Measurements from ENCODE around the gene VARS1.

VARS1 gene

GRCh38 chr6:31771992-31772358 lies 23.6 kb downstream of the VARS1 start:
- DNase-seq (ENCODE audit: low read depth): peak; percentile 29

- no peak for DNase-seq (ENCODE audit: low read depth)
These were observed 24.7 kb downstream of the VARS1 start for GRCh38 chr6:31770860-31771259.

DNA sequence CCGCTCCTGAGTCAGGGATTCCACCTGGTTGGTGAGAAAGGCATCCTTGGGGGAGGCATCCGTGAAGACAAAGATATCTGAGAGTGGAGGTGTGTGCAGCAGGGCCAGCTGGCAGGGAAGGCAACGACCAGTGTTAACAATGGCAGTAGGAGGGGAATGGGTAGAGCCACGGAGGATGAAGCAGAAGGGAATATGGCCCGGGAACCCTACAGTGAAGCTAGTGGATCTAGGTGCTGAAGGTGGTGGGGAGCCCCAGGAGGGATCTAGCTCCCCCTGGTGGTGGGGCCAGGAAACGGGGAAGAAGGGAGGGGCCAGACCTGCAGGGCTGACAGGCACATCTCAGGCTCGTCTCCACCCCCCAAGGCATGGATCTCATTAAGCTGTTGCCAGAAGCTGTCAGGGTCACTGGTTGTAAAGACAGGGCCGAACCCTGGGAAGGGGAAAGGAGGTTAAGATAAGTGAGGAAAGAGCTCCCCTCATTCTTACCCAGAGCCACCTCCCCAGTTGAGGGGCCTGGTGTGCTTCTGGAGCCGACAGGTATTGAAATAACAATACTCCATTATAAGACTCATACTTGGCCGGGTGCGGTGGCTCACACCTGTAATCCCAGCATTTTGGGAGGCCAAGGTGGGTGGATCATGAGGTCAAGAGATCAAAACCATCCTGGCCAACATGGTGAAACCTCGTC lies 25.7 kb downstream of the VARS1 start:
- peak; percentile 53 for DNase-seq (ENCODE audit: low read depth)

DNA sequence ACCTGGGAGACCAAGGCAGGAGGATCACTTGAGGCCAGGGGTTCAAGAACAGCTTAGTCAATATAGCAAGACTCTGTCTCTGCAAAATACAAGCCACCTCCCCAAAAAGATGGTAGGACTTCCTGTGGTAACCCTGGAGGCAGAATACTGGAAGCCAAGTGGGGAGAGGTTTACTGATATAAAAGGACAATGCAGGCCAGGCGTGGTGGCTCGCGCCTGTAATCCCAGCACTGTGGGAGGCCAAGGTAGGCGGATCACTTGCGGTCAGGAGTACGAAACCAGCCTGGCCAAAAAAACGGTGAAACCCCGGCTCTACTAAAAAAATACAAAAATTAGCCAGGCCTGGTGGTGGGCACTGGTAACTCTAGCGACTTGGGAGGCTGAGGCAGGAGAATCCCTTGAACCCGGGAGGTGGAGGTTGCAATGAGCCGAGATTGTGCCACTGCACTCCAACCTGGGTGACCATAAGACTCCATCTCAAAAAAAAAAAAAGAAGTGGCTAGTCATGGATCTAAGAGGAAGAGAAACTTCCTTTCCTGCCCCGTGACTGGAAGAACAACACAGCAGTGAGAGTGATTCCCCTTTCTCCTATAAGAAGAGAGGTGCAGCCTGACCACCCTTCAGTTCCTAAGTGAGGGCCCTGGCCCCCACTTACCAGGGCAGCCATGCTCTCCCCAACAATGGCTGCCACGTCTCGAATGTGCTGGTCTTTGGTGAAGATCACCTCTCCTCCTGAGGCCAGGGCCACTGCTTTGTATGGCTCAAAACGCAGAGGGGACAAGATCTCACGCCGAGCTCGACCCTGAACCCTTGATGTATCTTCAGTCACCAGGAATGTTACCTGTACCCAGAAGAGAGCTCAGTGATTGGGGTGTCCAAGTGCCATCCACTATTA lies 26.9 kb downstream of the VARS1 start:
- DNase-seq (ENCODE audit: low read depth): no peak

GRCh38 chr6:31767096-31767645 lies 28.4 kb downstream of the VARS1 start:
- DNase-seq (ENCODE audit: low read depth): no peak

- no peak for DNase-seq (ENCODE audit: low read depth)
These were observed 29.4 kb downstream of the VARS1 start for GRCh38 chr6:31765910-31766794.

DNA sequence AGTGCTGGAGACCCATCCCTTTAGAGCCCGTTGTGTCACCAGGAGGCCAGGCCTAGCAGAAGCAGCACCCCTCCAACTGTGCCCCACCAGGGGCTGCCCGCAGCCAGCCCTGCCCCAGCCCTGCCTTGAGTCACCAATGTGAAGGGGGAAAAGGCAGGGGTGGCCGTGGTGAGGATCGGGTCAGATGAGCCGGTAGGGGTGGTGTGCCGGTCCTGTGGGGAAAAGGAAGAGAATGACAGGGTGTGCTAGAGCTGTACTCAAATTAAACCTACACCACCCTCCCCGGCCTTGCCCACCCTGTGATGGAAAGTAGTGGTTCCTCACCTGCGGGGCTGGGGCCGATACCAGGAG lies 30.0 kb downstream of the VARS1 start:
- DNase-seq (ENCODE audit: low read depth): no peak

DNA sequence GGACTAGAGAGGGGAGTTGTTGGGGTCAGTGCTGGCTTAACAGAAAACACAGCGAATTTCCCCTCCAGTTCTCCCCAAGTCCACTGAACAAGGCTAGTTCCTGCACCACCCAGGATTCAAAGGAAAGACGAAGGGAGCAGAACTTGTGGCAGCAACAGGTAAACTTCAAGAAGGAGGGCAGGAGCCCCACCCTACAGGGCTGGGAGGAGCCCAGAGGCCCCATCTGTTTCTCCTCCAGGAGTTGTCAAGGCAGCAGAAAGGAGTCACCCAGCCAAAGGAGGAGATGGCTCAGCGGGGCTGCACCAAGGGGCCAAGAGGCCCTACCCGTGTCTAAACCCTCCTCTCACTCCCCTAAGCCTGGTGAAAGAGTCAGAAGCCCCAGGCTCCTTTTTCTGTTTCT lies 31.4 kb downstream of the VARS1 start:
- DNase-seq (ENCODE audit: low read depth): no peak

DNA sequence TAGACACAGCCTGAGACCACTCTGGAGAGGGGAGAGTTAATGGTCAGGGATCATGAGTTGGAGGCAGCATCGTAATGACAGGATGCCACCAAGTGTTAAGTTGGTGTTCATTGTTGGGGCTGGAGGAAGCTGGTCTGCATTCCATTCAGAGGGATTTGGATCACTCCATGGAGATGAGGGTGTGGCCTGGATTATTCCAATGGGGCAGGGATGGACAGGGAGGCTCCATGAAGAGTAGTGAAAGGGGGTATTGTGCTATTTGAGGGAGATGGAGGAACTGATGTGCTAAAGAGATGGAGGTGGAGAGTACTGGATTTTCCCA lies 32.0 kb downstream of the VARS1 start:
- peak; percentile 15 for DNase-seq (ENCODE audit: low read depth)

GRCh38 chr6:31762878-31763618 lies 32.5 kb downstream of the VARS1 start:
- DNase-seq (ENCODE audit: low read depth): no peak

DNA sequence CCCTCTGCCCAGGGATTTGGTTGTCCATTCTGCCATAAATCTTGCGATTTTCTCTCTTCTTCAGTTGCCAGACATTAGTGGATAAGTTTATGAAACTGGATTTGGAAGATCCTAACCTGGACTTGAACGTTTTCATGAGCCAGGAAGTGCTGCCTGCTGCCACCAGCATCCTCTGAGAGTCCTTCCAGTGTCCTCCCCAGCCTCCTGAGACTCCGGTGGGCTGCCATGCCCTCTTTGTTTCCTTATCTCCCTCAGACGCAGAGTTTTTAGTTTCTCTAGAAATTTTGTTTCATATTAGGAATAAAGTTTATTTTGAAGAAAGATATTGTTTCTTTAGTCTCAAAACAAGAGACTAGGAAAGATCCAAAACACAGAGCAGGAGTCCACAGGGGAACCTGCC lies 33.2 kb downstream of the VARS1 start, which contains the start of gene SAPCD1:
TSS of gene SAPCD1 (plus strand) at position 301 of the 400 bp plus-strand sequence. CDS start 399 bp downstream, outside the sequence.
- DNase-seq (ENCODE audit: low read depth): no peak

- no peak for DNase-seq (ENCODE audit: low read depth)
These were observed 34.2 kb downstream of the VARS1 start for GRCh38 chr6:31761343-31761742.

- DNase-seq (ENCODE audit: low read depth): no peak
These were observed 34.8 kb downstream of the VARS1 start for GRCh38 chr6:31760790-31761189.

GRCh38 chr6:31758281-31758680 lies 37.3 kb downstream of the VARS1 start:
- no peak for DNase-seq (ENCODE audit: low read depth)

DNA sequence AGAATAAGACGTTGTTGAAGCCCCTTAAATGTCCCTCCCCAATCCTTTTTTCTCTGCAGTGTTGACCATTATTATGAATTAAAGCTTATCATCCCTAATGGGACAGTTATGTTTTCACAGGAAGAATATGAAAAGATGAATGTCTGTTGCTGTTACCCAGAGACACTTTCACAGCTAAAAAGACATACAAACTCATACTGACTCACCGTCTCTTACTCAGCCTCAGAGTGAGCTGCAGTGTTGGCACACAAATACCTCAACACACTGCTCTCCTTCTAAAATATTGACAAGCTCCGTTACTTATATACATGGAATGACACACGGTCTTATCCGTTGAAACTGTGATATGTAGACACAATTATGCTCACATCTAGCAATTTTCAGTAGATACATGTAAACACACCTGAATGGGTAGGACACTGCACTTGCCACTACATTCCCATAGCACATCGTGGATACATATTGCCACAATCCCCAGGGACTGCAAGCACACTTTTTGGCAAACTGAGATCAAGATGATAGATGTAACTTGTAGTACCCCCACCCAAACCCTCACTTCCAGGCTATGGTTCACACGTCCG lies 42.7 kb downstream of the VARS1 start:
- DNase-seq (ENCODE audit: low read depth): peak; percentile 88

GRCh38 chr6:31750411-31751022 lies 45.0 kb downstream of the VARS1 start:
- peak; percentile 86 for DNase-seq (ENCODE audit: low read depth)

DNA sequence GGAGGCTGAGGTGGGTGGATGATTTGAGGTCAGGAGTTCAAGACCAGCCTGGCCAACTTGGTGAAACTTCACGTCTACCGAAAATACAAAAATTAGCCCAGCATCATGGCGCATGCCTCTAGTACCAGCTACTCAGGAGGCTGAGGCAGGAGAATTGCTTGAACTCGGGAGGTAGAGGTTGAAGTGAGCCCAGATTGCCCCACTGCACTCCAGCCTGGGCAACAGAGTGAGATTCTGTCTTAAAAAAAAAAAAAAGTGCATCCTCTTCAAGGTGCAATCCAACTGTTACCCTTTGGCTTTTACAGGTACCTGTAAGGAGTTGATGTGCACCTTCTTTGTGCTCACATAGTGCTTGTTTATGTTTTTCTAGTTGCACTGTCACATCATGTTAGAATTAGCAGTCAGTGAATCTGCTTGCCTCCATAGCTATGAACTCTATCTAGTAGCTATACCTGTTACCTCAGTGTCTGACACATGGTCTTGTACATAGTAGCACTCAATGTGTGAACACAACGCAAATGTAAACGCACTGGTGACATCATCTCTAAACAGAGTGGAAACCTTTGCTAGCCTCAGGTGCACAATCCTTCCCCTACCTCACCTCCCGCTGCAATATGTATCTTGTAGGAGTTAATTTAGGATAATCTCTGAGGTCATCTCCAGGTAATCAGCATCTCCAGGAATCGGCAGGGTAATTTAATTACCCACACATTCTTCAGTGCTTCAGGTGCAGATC lies 46.1 kb downstream of the VARS1 start:
- no peak for DNase-seq (ENCODE audit: low read depth)
